WERI-Rb-1 (cell line): ENCODE results near the gene TMEM87B.

Source experiments
- DNase-seq: peaks from one replicate; pipeline ENCODE4 v3.0.0-alpha.2; 2020
- H3K27ac ChIP-seq: fragments of 250-450 bp; sonication (Bioruptor Pico); 2 replicates; pipeline ENCODE4 v1.5.1; 2020; ENCODE audit warnings: mild to moderate bottlenecking, moderate library complexity
- H3K27me3 ChIP-seq: fragments of 250-450 bp; sonication (Bioruptor Pico); 2 replicates; pipeline ENCODE4 v1.5.1; 2021; ENCODE audit warnings: mild to moderate bottlenecking, low read depth, moderate library complexity; ENCODE audit not compliant: insufficient read depth, severe bottlenecking
- H3K36me3 ChIP-seq: fragments of 250-450 bp; sonication (Bioruptor Pico); 2 replicates; pipeline ENCODE4 v1.5.1; 2020; ENCODE audit warnings: mild to moderate bottlenecking, moderate library complexity
- H3K4me3 ChIP-seq: 2 replicates; pipeline ENCODE4 v1.5.1; 2011; ENCODE audit warnings: low read depth, mild to moderate bottlenecking, control low read depth, low read length
- H3K9me3 ChIP-seq: fragments of 250-450 bp; sonication (Bioruptor Pico); 2 replicates; pipeline ENCODE4 v1.5.1; 2021; ENCODE audit warnings: mild to moderate bottlenecking, moderate library complexity; ENCODE audit not compliant: severe bottlenecking
- CTCF ChIP-seq: IDR thresholded peaks from 2 replicates; pipeline ENCODE4 v1.5.1; 2011; ENCODE audit warnings: low read depth, mild to moderate bottlenecking, control low read depth, inconsistent platforms, low read length

TMEM87B gene

DNA sequence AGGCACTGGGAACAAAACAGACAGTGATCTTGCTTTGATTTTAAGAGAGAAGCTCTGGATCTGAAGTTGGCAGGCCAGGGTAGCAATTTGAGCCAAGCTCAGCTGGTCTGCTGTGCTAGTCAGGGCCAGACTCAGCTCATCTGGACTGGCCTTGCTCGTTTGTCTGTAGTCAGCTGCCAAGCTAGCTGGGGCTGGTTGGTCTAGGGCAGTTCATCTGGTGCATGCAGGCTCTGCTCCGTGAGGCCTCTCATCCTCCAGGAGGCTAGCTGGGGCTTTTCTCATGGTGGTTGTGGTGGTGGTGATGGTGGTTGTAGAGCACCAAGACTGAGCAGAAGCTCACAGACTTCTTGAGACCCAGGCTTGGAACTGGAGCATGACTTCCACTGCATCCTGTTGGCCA, 93.4 kb downstream of the TMEM87B start:
- Histone ChIP-seq H3K27me3 (no peaks in the 10 kb centered on the region), H3K27ac (no peak overlapping the region), H3K9me3 (no peaks in the 10 kb centered on the region), H3K4me3 (no peak overlapping the region), H3K36me3 (peaks cover 5% of the 10 kb centered on the region; the same call in 1 of the 2 replicates)
- no peak for TF ChIP-seq CTCF
- no peak for DNase-seq

- Histone ChIP-seq H3K4me3 (no peak overlapping the region), H3K9me3 (no peaks in the 10 kb centered on the region), H3K36me3 (peaks cover 6% of the 10 kb centered on the region; the same call in 1 of the 2 replicates), H3K27me3 (no peaks in the 10 kb centered on the region), H3K27ac (no peak overlapping the region)
- DNase-seq: no peak
- no peak for TF ChIP-seq CTCF
These were observed 94.1 kb downstream of the TMEM87B start for GRCh38 chr2:112149194-112149593.

GRCh38 chr2:112149866-112150435, 94.9 kb downstream of the TMEM87B start:
- no peaks in the 10 kb centered on the region for H3K9me3 ChIP-seq
- H3K27ac ChIP-seq: no peak overlapping the region
- DNase-seq: no peak

DNA sequence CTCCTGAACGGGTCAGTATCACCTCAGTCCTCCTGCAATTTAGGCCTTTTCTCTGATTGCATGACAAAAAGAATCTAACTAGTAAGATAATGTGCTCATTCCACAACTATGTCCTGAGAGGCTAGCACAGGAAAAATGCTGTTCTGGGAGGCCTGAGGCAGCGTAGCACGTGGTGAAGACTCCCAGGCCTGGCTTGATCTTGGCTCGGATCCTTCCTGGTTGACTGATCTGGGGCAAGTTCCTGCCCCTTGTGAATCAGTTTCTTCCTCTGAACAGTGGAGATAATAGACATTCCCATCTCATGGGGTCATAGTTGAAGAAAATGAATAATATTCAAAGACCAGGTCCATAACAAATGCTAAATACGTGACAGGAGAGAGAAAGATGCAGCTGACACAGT, 95.4 kb downstream of the TMEM87B start:
- H3K9me3 ChIP-seq: no peaks in the 10 kb centered on the region

More at GRCh38 chr2:112149866-112150435, 94.9 kb downstream of the TMEM87B start:
- H3K36me3 ChIP-seq: peaks cover 8% of the 10 kb centered on the region; the same call in 1 of the 2 replicates
- TF ChIP-seq CTCF: no peak
- H3K4me3 ChIP-seq: no peak overlapping the region
- no peaks in the 10 kb centered on the region for H3K27me3 ChIP-seq

DNA sequence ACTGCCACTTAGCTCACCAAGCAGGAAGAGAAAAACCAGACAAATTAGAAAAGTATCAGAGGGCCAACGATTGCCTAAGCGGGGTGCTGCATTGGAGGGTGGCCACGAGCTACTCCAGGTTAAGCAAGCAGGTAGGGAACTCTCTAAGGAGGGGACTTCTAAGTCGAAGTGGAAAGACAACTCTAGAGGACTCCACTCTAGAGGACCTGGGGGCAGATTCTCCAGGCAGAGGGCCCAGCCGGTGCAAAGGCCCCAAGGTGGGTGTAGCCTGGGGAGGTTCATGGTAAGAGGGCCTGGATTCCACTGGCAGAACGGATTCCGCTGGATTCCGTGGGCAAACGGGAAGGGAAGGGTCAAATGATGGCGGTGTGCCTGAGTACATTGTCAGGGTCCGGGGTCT, 95.8 kb downstream of the TMEM87B start:
- no peak overlapping the region for H3K4me3 ChIP-seq
- DNase-seq: no peak
- H3K36me3 ChIP-seq: peaks cover 8% of the 10 kb centered on the region; the same call in 1 of the 2 replicates
- H3K27me3 ChIP-seq: no peaks in the 10 kb centered on the region
- H3K27ac ChIP-seq: no peak overlapping the region
- TF ChIP-seq CTCF: no peak
- no peaks in the 10 kb centered on the region for H3K9me3 ChIP-seq

More for the DNA sequence above, 95.4 kb downstream of the TMEM87B start:
- Histone ChIP-seq H3K27me3 (no peaks in the 10 kb centered on the region), H3K4me3 (no peak overlapping the region), H3K27ac (no peak overlapping the region), H3K36me3 (peaks cover 8% of the 10 kb centered on the region; the same call in 1 of the 2 replicates)
- no peak for TF ChIP-seq CTCF
- no peak for DNase-seq

DNA sequence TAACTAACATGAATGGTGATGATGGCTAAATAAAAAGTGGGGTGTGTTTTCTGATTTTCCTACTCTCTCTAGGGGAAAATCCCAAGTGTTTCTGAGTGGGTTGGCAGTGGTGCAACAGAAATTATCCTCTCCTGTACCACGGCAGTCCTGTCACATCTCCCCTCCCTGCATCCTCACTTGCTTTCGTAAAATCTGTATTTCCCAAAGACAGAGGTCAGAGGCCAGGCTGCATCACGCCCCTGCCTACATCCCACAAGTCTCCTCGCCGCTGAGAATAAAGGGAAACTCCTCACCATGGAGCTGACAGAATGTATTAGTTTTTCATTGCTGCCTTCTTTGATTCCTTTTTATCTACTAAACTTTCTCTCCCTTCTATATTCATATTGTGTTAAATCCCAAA, 96.2 kb downstream of the TMEM87B start:
- no peak for TF ChIP-seq CTCF
- H3K36me3 ChIP-seq: peaks cover 8% of the 10 kb centered on the region; the same call in 1 of the 2 replicates
- no peak for DNase-seq
- no peaks in the 10 kb centered on the region for H3K9me3 ChIP-seq
- no peak overlapping the region for H3K27ac ChIP-seq
- no peak overlapping the region for H3K4me3 ChIP-seq
- no peaks in the 10 kb centered on the region for H3K27me3 ChIP-seq
